ENCODE results near the gene ZNF33A. TPM values are rescaled to one million over a fixed set of nuclear protein-coding genes. Genes with fewer than 3 reads are reported as not detected.

ZNF33A gene
- total RNA-seq, 1 experiment from 2014 or later = 27.5 TPM

- ChIA-PET POLR2A (ENCODE audit: unreplicated experiment) (interaction anchor here (0.7 kb wide), 1 partner anchor 28 kb away, joined by 7 read pairs; no protein-coding TSS in a partner anchor), CTCF (no interaction called here)
These were observed 35.0 kb upstream of the ZNF33A start for GRCh38 chr10:37975401-37975991.

GRCh38 chr10:37976091-37976879, 34.2 kb upstream of the ZNF33A start, which contains the start of gene ZNF25:
TSS of gene ZNF25 (minus strand) at chr10:37976647. CDS start at chr10:37971722, 4,925 bp downstream.
- Histone ChIP-seq H4K20me1 (ENCODE audit: insufficient read depth) (no peaks in the 10 kb centered on the region), H3K4me2 (peak within 1 kb of the TSS; percentile 82), H3K9me2 (ENCODE audit: insufficient read depth) (no peaks in the 10 kb centered on the region), H3K27ac (0 out of 2 replicates have a peak within 1 kb of the TSS, but pooled peaks have one; percentile 31), H3K4me3 (peak within 1 kb of the TSS; percentile 67), H3K27me3 (ENCODE audit: insufficient read depth, low read depth) (no peaks in the 10 kb centered on the region), H3K4me1 (replicated peaks; ENCODE audit: insufficient read depth) (no peaks in the 10 kb centered on the region; the same call in 1 of the 2 replicates), H3K9me3 (ENCODE audit: insufficient read depth, low read depth) (no peaks in the 10 kb centered on the region), H2AFZ (peak within 1 kb of the TSS; percentile 90), H3K79me2 (ENCODE audit: low read depth) (no peaks in the 10 kb centered on the region), H3K36me3 (ENCODE audit: low read depth) (no peaks in the 10 kb centered on the region), H3F3A (ENCODE audit: insufficient read depth, low read depth) (no peaks in the 10 kb centered on the region)
- BruUV-seq (replicated peaks) = no TSS peak
- DNase-seq = peak; percentile 93 to 96
- POLR2A ChIA-PET (ENCODE audit: unreplicated experiment) = interaction anchor here (0.7 kb wide), 2 partner anchors 29 to 117 kb away, joined by 8 to 38 read pairs; no protein-coding TSS in a partner anchor
- CTCF ChIA-PET = interaction anchor here (0.6 to 0.9 kb wide), 4 partner anchors 10 to 246 kb away, joined by 3 to 11 read pairs (median 4); no protein-coding TSS in a partner anchor
- TF ChIP-seq EZH2 (IDR thresholded peaks at IDR 0.05; ENCODE audit: low read depth) (no peak), CTCF (conservative IDR thresholded peaks at IDR 0.05) (peak; percentile 80)
- intact Hi-C loops (cut with micrococcal nuclease; ENCODE audit: unreplicated experiment) = loop anchor here (1.0 to 5.0 kb wide), 3 partner anchors 34 to 119 kb away; partner anchors contain the start of genes ZNF248, ZNF33A and ZNF37A

More at GRCh38 chr10:37975401-37975991, 35.0 kb upstream of the ZNF33A start:
- H3K4me1 ChIP-seq (replicated peaks; ENCODE audit: insufficient read depth) = no peaks in the 10 kb centered on the region; the same call in 1 of the 2 replicates
- no peaks in the 10 kb centered on the region for H3K79me2 ChIP-seq (ENCODE audit: low read depth)
- DNase-seq = no peak
- H4K20me1 ChIP-seq (ENCODE audit: insufficient read depth) = no peaks in the 10 kb centered on the region
- TSS peak; percentile 71 for BruUV-seq (replicated peaks)
- H3K4me2 ChIP-seq = peak overlapping the region; percentile 82
- no peaks in the 10 kb centered on the region for H3K27me3 ChIP-seq (ENCODE audit: insufficient read depth, low read depth)
- no peaks in the 10 kb centered on the region for H3K36me3 ChIP-seq (ENCODE audit: low read depth)
- intact Hi-C loops (cut with micrococcal nuclease; ENCODE audit: unreplicated experiment) = loop anchor here (5.0 kb wide), 1 partner anchor 118 kb away; the partner anchor contains the start of gene ZNF248
- no peak for TF ChIP-seq EZH2 (IDR thresholded peaks at IDR 0.05; ENCODE audit: low read depth)
- TF ChIP-seq CTCF (conservative IDR thresholded peaks at IDR 0.05) = no peak
- H3K4me3 ChIP-seq = peak overlapping the region; percentile 67
- H3K9me3 ChIP-seq (ENCODE audit: insufficient read depth, low read depth) = no peaks in the 10 kb centered on the region
- no peaks in the 10 kb centered on the region for H3K9me2 ChIP-seq (ENCODE audit: insufficient read depth)
- no peak overlapping the region for H3K27ac ChIP-seq
- H3F3A ChIP-seq (ENCODE audit: insufficient read depth, low read depth) = no peaks in the 10 kb centered on the region
- H2AFZ ChIP-seq = peak overlapping the region; percentile 90

- Histone ChIP-seq H3K4me1 (replicated peaks; ENCODE audit: insufficient read depth) (no peaks in the 10 kb centered on the region; the same call in 1 of the 2 replicates), H3K79me2 (ENCODE audit: low read depth) (no peaks in the 10 kb centered on the region), H2AFZ (peak overlapping the region; percentile 79), H3K9me2 (ENCODE audit: insufficient read depth) (no peaks in the 10 kb centered on the region), H3K27me3 (ENCODE audit: insufficient read depth, low read depth) (no peaks in the 10 kb centered on the region), H3K9me3 (ENCODE audit: insufficient read depth, low read depth) (no peaks in the 10 kb centered on the region), H4K20me1 (ENCODE audit: insufficient read depth) (no peaks in the 10 kb centered on the region), H3F3A (ENCODE audit: insufficient read depth, low read depth) (no peaks in the 10 kb centered on the region), H3K27ac (no peak overlapping the region), H3K4me3 (peak overlapping the region; percentile 67), H3K4me2 (peak overlapping the region; percentile 82), H3K36me3 (ENCODE audit: low read depth) (no peaks in the 10 kb centered on the region)
- ChIA-PET POLR2A (ENCODE audit: unreplicated experiment) (interaction anchor here (0.6 to 0.7 kb wide), 3 partner anchors 28 to 117 kb away, joined by 8 to 38 read pairs (median 11); no protein-coding TSS in a partner anchor), CTCF (interaction anchor here (0.6 to 0.9 kb wide), 5 partner anchors 10 to 246 kb away, joined by 3 to 11 read pairs (median 3); no protein-coding TSS in a partner anchor)
- DNase-seq = no peak
- peak; percentile 12; the same call in 1 of the 2 replicates for TF ChIP-seq CTCF (conservative IDR thresholded peaks at IDR 0.05)
- no peak for TF ChIP-seq EZH2 (IDR thresholded peaks at IDR 0.05; ENCODE audit: low read depth)
- BruUV-seq (replicated peaks) = no TSS peak
- intact Hi-C loops (cut with micrococcal nuclease; ENCODE audit: unreplicated experiment) = loop anchor here (1.0 to 5.0 kb wide), 3 partner anchors 33 to 120 kb away; partner anchors contain the start of genes ZNF248, ZNF33A and ZNF37A
These were observed 33.6 kb upstream of the ZNF33A start for GRCh38 chr10:37976880-37977203.

All from PC-9 (cell line).